D341Med (cell line): ENCODE measurements around the gene ZNF335.
"Not testable (repeated sequence)": the region's sequence is repeated elsewhere in the genome, so short reads cannot be mapped to it uniquely, and the experiment has no call there.

ENCODE experiments used
- DNase-seq: peaks from one replicate; pipeline ENCODE4 v3.0.0; 2012; ENCODE audit warnings: low spot score

ZNF335 gene

GRCh38 chr20:46002008-46002407, 30.0 kb upstream of the ZNF335 start:
- DNase-seq, result no peak

- no peak for DNase-seq
Measured at GRCh38 chr20:46001498-46001897, 29.5 kb upstream of the ZNF335 start.

- DNase-seq, result no peak
Measured at GRCh38 chr20:46000262-46000996, 28.4 kb upstream of the ZNF335 start.

- DNase-seq, result no peak
Measured at GRCh38 chr20:45999557-46000261, 27.7 kb upstream of the ZNF335 start.

GRCh38 chr20:45998761-45999160, 26.8 kb upstream of the ZNF335 start:
- no peak for DNase-seq

- no peak for DNase-seq
Measured at GRCh38 chr20:45998337-45998736, 26.3 kb upstream of the ZNF335 start.

- DNase-seq, result no peak
Measured at GRCh38 chr20:45997187-45997586, 25.2 kb upstream of the ZNF335 start.

GRCh38 chr20:45995495-45996097, 23.6 kb upstream of the ZNF335 start:
- DNase-seq, result not testable (repeated sequence)

- DNase-seq, result no peak
Measured at GRCh38 chr20:45994761-45995493, 22.9 kb upstream of the ZNF335 start.

GRCh38 chr20:45993197-45993951, 21.4 kb upstream of the ZNF335 start:
- no peak for DNase-seq

- no peak for DNase-seq
Measured at GRCh38 chr20:45991616-45992015, 19.6 kb upstream of the ZNF335 start.

GRCh38 chr20:45988830-45989229, 16.8 kb upstream of the ZNF335 start:
- not testable (repeated sequence) for DNase-seq

- DNase-seq, result peak; percentile 89
Measured at GRCh38 chr20:45987108-45987780, 15.2 kb upstream of the ZNF335 start.

GRCh38 chr20:45985573-45985972, 13.6 kb upstream of the ZNF335 start:
- no peak for DNase-seq

GRCh38 chr20:45983279-45983743, 11.3 kb upstream of the ZNF335 start:
- no peak for DNase-seq

- DNase-seq, result no peak
Measured at GRCh38 chr20:45981261-45981660, 9.3 kb upstream of the ZNF335 start.

- no peak for DNase-seq
Measured at GRCh38 chr20:45976086-45976485, 4.1 kb upstream of the ZNF335 start.

GRCh38 chr20:45975686-45976085, 3.7 kb upstream of the ZNF335 start:
- no peak for DNase-seq

GRCh38 chr20:45974896-45975565, 3.0 kb upstream of the ZNF335 start:
- DNase-seq, result no peak

- DNase-seq, result no peak
Measured at GRCh38 chr20:45972500-45973183, 639 bp upstream of the ZNF335 start.
